Astrocyte (in vitro differentiated cells and primary cell): Measurements from ENCODE around the gene CKAP5. TPM values are rescaled to one million over a fixed set of nuclear protein-coding genes. Genes with fewer than 3 reads are reported as not detected.

Experiments used
- DNase-seq: peaks from one replicate; pipeline ENCODE4 v3.0.0-alpha.2; 2010; ENCODE audit warnings: low read depth
- FAIRE-seq: peaks from 2 replicates; lab custom pipeline; 2011; peaks lifted over from hg19 to GRCh38; lab: Jason Lieb, UNC
- H2AFZ ChIP-seq: 2 replicates; pipeline ENCODE4 v1.6.0; 2012; ENCODE audit warnings: low read depth, low read length, inconsistent platforms
- H3K27ac ChIP-seq: 2 replicates; pipeline ENCODE4 v1.5.1; 2011; ENCODE audit warnings: low read depth, low read length, inconsistent platforms
- H3K27me3 ChIP-seq: 2 replicates; pipeline ENCODE4 v1.6.0; 2011; ENCODE audit warnings: low read length, inconsistent platforms; ENCODE audit not compliant: insufficient read depth
- H3K36me3 ChIP-seq: 2 replicates; pipeline ENCODE4 v1.5.1; 2011; ENCODE audit warnings: low read length, inconsistent platforms; ENCODE audit not compliant: insufficient read depth
- H3K4me1 ChIP-seq: 2 replicates; pipeline ENCODE4 v1.5.1; 2011; ENCODE audit warnings: low read length, inconsistent platforms; ENCODE audit not compliant: insufficient read depth
- H3K4me2 ChIP-seq: 2 replicates; pipeline ENCODE4 v1.6.0; 2012; ENCODE audit warnings: low read length, inconsistent platforms
- H3K4me3 ChIP-seq: 2 replicates; pipeline ENCODE4 v1.5.1; 2011; ENCODE audit warnings: low read depth, mild to moderate bottlenecking, low read length, inconsistent platforms; ENCODE audit not compliant: insufficient read depth
- H3K79me2 ChIP-seq: 2 replicates; pipeline ENCODE4 v1.6.0; 2012; ENCODE audit warnings: mild to moderate bottlenecking, low read length, inconsistent platforms; ENCODE audit not compliant: insufficient read depth
- H3K9ac ChIP-seq: 2 replicates; pipeline ENCODE4 v1.6.0; 2012; ENCODE audit warnings: mild to moderate bottlenecking, low read length, inconsistent platforms
- H3K9me3 ChIP-seq: 2 replicates; pipeline ENCODE4 v1.5.1; 2012; ENCODE audit warnings: low read depth, mild to moderate bottlenecking, low read length, inconsistent platforms; ENCODE audit not compliant: insufficient read depth
- H4K20me1 ChIP-seq: 2 replicates; pipeline ENCODE4 v1.6.0; 2012; ENCODE audit warnings: low read length, inconsistent platforms; ENCODE audit not compliant: insufficient read depth
- H3K27ac Mint-ChIP-seq: one replicate; pipeline ENCODE4 v1.8.0; 2021; ENCODE audit warnings: mild to moderate bottlenecking, mixed read lengths; ENCODE audit not compliant: unreplicated experiment
- H3K27me3 Mint-ChIP-seq: one replicate; pipeline ENCODE4 v1.8.0; 2021; ENCODE audit warnings: low read depth, mixed read lengths; ENCODE audit not compliant: unreplicated experiment
- H3K36me3 Mint-ChIP-seq: one replicate; pipeline ENCODE4 v1.8.0; 2021; ENCODE audit warnings: low read depth, mixed read lengths; ENCODE audit not compliant: unreplicated experiment
- H3K4me1 Mint-ChIP-seq: one replicate; pipeline ENCODE4 v1.8.0; 2021; ENCODE audit warnings: low read depth, mixed read lengths; ENCODE audit not compliant: unreplicated experiment
- H3K4me3 Mint-ChIP-seq: one replicate; pipeline ENCODE4 v1.8.0; 2021; ENCODE audit warnings: mild to moderate bottlenecking, moderate library complexity, mixed read lengths; ENCODE audit not compliant: unreplicated experiment
- H3K9me3 Mint-ChIP-seq: one replicate; pipeline ENCODE4 v1.8.0; 2021; ENCODE audit warnings: mild to moderate bottlenecking, mixed read lengths; ENCODE audit not compliant: unreplicated experiment
- CTCF ChIP-seq: IDR thresholded peaks from 2 replicates; pipeline ENCODE4 v1.5.1; 2011; ENCODE audit warnings: low read depth, mild to moderate bottlenecking, inconsistent platforms, low read length, moderate library complexity; ENCODE audit not compliant: insufficient read depth
- EZH2 ChIP-seq: IDR thresholded peaks from 2 replicates; pipeline ENCODE4 v1.6.1; 2012; ENCODE audit warnings: mild to moderate bottlenecking, low read length, inconsistent platforms; ENCODE audit not compliant: insufficient read depth
- total RNA-seq: library from RNA; stranded (reverse); gene quantifications from 2 replicates; pipeline ENCODE4 v1.2.1, GENCODE V29; 2021

The CKAP5 gene
- total RNA-seq, 1 donor from 2014 or later = 99.9 TPM

GRCh38 chr11:46706886-46707285 is 139.2 kb downstream of the CKAP5 start:
- Histone ChIP-seq H3K4me1 (peaks cover 15% of the 10 kb centered on the region), H3K9ac (no peak overlapping the region), H3K9me3 (no peaks in the 10 kb centered on the region), H2AFZ (no peak overlapping the region), H3K36me3 (peaks cover 36% of the 10 kb centered on the region), H4K20me1 (peaks cover 31% of the 10 kb centered on the region), H3K4me3 (no peak overlapping the region), H3K27ac (no peak overlapping the region), H3K79me2 (peaks cover 52% of the 10 kb centered on the region), H3K4me2 (no peak overlapping the region), H3K27me3 (no peaks in the 10 kb centered on the region)
- no peaks in the 10 kb centered on the region for H3K9me3 Mint-ChIP-seq
- peaks cover 24% of the 10 kb centered on the region for H3K4me1 Mint-ChIP-seq
- H3K4me3 Mint-ChIP-seq = peak overlapping the region; percentile 11
- peaks cover 17% of the 10 kb centered on the region for H3K36me3 Mint-ChIP-seq
- H3K27me3 Mint-ChIP-seq = no peaks in the 10 kb centered on the region
- no peak for DNase-seq
- no peak for FAIRE-seq
- H3K27ac Mint-ChIP-seq = no peak overlapping the region
- TF ChIP-seq EZH2 (no peak), CTCF (no peak)

GRCh38 chr11:46705070-46705688 is 140.9 kb downstream of the CKAP5 start:
- no peaks in the 10 kb centered on the region for H3K27me3 ChIP-seq
- peaks cover 9% of the 10 kb centered on the region for H3K4me1 ChIP-seq
- no peak overlapping the region for H3K4me2 ChIP-seq
- no peak for FAIRE-seq
- no peaks in the 10 kb centered on the region for H3K9me3 Mint-ChIP-seq
- H4K20me1 ChIP-seq = peaks cover 31% of the 10 kb centered on the region
- H3K9ac ChIP-seq = no peak overlapping the region
- H2AFZ ChIP-seq = no peak overlapping the region
- no peak overlapping the region for H3K4me3 Mint-ChIP-seq
- peaks cover 16% of the 10 kb centered on the region for H3K4me1 Mint-ChIP-seq
- TF ChIP-seq EZH2 (no peak), CTCF (no peak)
- peaks cover 66% of the 10 kb centered on the region for H3K79me2 ChIP-seq
- H3K36me3 Mint-ChIP-seq = peaks cover 17% of the 10 kb centered on the region
- no peak overlapping the region for H3K27ac ChIP-seq
- H3K27me3 Mint-ChIP-seq = no peaks in the 10 kb centered on the region
- peaks cover 36% of the 10 kb centered on the region for H3K36me3 ChIP-seq
- H3K9me3 ChIP-seq = no peaks in the 10 kb centered on the region
- no peak for DNase-seq
- no peak overlapping the region for H3K4me3 ChIP-seq
- no peak overlapping the region for H3K27ac Mint-ChIP-seq

- peak overlapping the region; percentile 94 for H3K9ac ChIP-seq
- H3K4me1 ChIP-seq = peaks cover 34% of the 10 kb centered on the region
- peak overlapping the region; percentile 95 for H3K4me3 Mint-ChIP-seq
- FAIRE-seq = no peak
- peak overlapping the region; percentile 97 for H2AFZ ChIP-seq
- H3K27ac ChIP-seq = peak overlapping the region; percentile 98
- H3K27me3 Mint-ChIP-seq = no peaks in the 10 kb centered on the region
- H3K4me2 ChIP-seq = peak overlapping the region; percentile 93
- no peaks in the 10 kb centered on the region for H3K9me3 Mint-ChIP-seq
- DNase-seq = no peak
- H3K4me3 ChIP-seq = peak overlapping the region; percentile 97
- peaks cover 36% of the 10 kb centered on the region for H4K20me1 ChIP-seq
- peaks cover 26% of the 10 kb centered on the region for H3K36me3 ChIP-seq
- H3K79me2 ChIP-seq = peaks cover 93% of the 10 kb centered on the region
- peaks cover 42% of the 10 kb centered on the region for H3K4me1 Mint-ChIP-seq
- no peaks in the 10 kb centered on the region for H3K27me3 ChIP-seq
- H3K27ac Mint-ChIP-seq = peak overlapping the region; percentile 100
- peaks cover 9% of the 10 kb centered on the region for H3K36me3 Mint-ChIP-seq
- no peaks in the 10 kb centered on the region for H3K9me3 ChIP-seq
- TF ChIP-seq CTCF (no peak), EZH2 (no peak)
These were observed 144.9 kb downstream of the CKAP5 start for GRCh38 chr11:46701078-46701654.
